A549 (cell line): ENCODE data around the gene PELI2.

Experiments used
- CEBPB ChIP-seq, 2 experiments: fragments of >200 bp in 1 of 2; sonication (Bioruptor Twin) in 1 of 2; formaldehyde crosslinking in 1 of 2; IDR thresholded peaks; 2 replicates each; pipeline ENCODE4 v1.6.1; 2012 to 2016
- CHD2 ChIP-seq: fragments of 150-350 bp; IDR thresholded peaks from 2 replicates; pipeline ENCODE4 v1.6.1; 2014; ENCODE audit warnings: low read length; ENCODE audit not compliant: partially characterized antibody
- JUNB ChIP-seq: fragments of >200 bp; sonication (Bioruptor Twin); formaldehyde crosslinking; IDR thresholded peaks from 2 replicates; pipeline ENCODE4 v1.6.1; 2016
- NR3C1 ChIP-seq: fragments of >200 bp; sonication (Bioruptor Twin); formaldehyde crosslinking; IDR thresholded peaks from 3 replicates; pipeline ENCODE4 v1.6.1; 2017
- POLR2A ChIP-seq: IDR thresholded peaks from 2 replicates; pipeline ENCODE4 v1.6.1; 2012; ENCODE audit warnings: mild to moderate bottlenecking, low read length
- TF ChIP-seq, protein P1 (sequence below): fragments of >200 bp; sonication (Bioruptor Twin); formaldehyde crosslinking; IDR thresholded peaks from 3 replicates; pipeline ENCODE4 v1.5.1; 2016
- TF ChIP-seq, protein P2 (sequence below): IDR thresholded peaks from 2 replicates; pipeline ENCODE4 v1.6.1; 2012
- TF ChIP-seq, protein P3 (sequence below): IDR thresholded peaks from 2 replicates; pipeline ENCODE4 v1.6.1; 2012

DNA sequence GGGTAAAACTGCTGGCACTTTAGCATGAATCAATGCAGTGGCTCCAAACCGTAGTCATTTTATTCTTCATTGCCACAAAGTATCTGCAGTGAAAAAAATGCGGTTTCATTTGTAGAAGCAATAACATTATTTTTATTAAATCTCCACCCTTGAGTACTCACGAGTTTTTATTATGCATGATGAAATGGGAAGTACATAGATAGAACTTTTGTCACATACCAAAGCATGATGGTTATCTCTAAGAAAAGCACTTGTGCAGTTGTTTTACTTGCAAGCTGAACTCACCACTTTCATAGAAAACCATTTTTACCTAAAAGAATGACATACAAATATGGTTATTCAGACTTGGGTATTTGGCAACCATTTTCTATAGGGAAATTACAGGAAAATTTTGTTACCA lies 90.3 kb downstream of the PELI2 start:
- TF ChIP-seq, protein P1, sequence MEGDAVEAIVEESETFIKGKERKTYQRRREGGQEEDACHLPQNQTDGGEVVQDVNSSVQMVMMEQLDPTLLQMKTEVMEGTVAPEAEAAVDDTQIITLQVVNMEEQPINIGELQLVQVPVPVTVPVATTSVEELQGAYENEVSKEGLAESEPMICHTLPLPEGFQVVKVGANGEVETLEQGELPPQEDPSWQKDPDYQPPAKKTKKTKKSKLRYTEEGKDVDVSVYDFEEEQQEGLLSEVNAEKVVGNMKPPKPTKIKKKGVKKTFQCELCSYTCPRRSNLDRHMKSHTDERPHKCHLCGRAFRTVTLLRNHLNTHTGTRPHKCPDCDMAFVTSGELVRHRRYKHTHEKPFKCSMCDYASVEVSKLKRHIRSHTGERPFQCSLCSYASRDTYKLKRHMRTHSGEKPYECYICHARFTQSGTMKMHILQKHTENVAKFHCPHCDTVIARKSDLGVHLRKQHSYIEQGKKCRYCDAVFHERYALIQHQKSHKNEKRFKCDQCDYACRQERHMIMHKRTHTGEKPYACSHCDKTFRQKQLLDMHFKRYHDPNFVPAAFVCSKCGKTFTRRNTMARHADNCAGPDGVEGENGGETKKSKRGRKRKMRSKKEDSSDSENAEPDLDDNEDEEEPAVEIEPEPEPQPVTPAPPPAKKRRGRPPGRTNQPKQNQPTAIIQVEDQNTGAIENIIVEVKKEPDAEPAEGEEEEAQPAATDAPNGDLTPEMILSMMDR = no peak
- TF ChIP-seq CHD2 = no peak
- no peak; a peak in 1 of 4 replicates for TF ChIP-seq CEBPB (IDR thresholded peaks at IDR 0.05)
- no peak for TF ChIP-seq POLR2A
- TF ChIP-seq, protein P2, sequence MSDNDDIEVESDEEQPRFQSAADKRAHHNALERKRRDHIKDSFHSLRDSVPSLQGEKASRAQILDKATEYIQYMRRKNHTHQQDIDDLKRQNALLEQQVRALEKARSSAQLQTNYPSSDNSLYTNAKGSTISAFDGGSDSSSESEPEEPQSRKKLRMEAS = no peak
- TF ChIP-seq NR3C1 = no peak
- TF ChIP-seq, protein P3, sequence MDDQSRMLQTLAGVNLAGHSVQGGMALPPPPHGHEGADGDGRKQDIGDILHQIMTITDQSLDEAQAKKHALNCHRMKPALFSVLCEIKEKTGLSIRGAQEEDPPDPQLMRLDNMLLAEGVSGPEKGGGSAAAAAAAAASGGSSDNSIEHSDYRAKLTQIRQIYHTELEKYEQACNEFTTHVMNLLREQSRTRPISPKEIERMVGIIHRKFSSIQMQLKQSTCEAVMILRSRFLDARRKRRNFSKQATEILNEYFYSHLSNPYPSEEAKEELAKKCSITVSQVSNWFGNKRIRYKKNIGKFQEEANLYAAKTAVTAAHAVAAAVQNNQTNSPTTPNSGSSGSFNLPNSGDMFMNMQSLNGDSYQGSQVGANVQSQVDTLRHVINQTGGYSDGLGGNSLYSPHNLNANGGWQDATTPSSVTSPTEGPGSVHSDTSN = no peak
- no peak for TF ChIP-seq JUNB
